Natural killer cell (primary cell): Measurements from ENCODE around the gene MYCBP2. TPM values are rescaled to one million over a fixed set of nuclear protein-coding genes. Genes with fewer than 3 reads are reported as not detected.

ENCODE experiments used
- ATAC-seq, 3 donors: fragments of 150-1000 bp in 2 of 3; fragments of 200-7000 bp in 1 of 3; cut with Tn5 transposase; 1 replicate in 1 of 3; 2 replicates in 2 of 3; pipeline ENCODE4 v1.10.0; 2021; ENCODE audit warnings: mild to moderate bottlenecking in 2 of 3, moderate library complexity in 2 of 3
- DNase-seq, 2 donors: peaks; one replicate each; pipeline versions ENCODE4 v3.0.0 to v3.0.0-alpha.2; 2013 to 2021; ENCODE audit warnings: mixed read lengths in 1 of 2
- H3K27ac ChIP-seq: one replicate; pipeline ENCODE4 v1.5.1; 2013; ENCODE audit warnings: mild to moderate bottlenecking, low read length
- H3K27me3 ChIP-seq: one replicate; pipeline ENCODE4 v1.6.1; 2013; ENCODE audit warnings: low read length; ENCODE audit not compliant: control insufficient read depth, insufficient read depth
- H3K36me3 ChIP-seq: one replicate; pipeline ENCODE4 v1.6.1; 2013; ENCODE audit warnings: low read length; ENCODE audit not compliant: control insufficient read depth, insufficient read depth
- H3K4me1 ChIP-seq: one replicate; pipeline ENCODE4 v1.6.1; 2013; ENCODE audit warnings: low read length; ENCODE audit not compliant: control insufficient read depth, insufficient read depth
- H3K4me3 ChIP-seq: one replicate; pipeline ENCODE4 v1.5.1; 2013; ENCODE audit warnings: low read length
- H3K9me3 ChIP-seq: one replicate; pipeline ENCODE4 v1.6.1; 2013; ENCODE audit warnings: low read length; ENCODE audit not compliant: control insufficient read depth, insufficient read depth
- H3K27ac Mint-ChIP-seq, 2 donors: one replicate each; pipeline ENCODE4 v1.8.0; 2022; ENCODE audit warnings: mild to moderate bottlenecking in 2 of 2, mixed read lengths in 2 of 2, moderate library complexity in 1 of 2
- H3K27me3 Mint-ChIP-seq, 2 donors: one replicate each; pipeline ENCODE4 v1.8.0; 2022; ENCODE audit warnings: low read depth in 2 of 2, mixed read lengths in 2 of 2
- H3K36me3 Mint-ChIP-seq: one replicate; pipeline ENCODE4 v1.8.0; 2022; ENCODE audit warnings: mixed read lengths
- H3K4me1 Mint-ChIP-seq, 2 donors: one replicate each; pipeline ENCODE4 v1.8.0; 2022; ENCODE audit warnings: mixed read lengths in 2 of 2
- H3K4me3 Mint-ChIP-seq: one replicate; pipeline ENCODE4 v1.8.0; 2022; ENCODE audit warnings: mild to moderate bottlenecking, moderate library complexity, mixed read lengths
- H3K9me3 Mint-ChIP-seq, 2 donors: one replicate each; pipeline ENCODE4 v1.8.0; 2022; ENCODE audit warnings: mixed read lengths in 2 of 2
- CTCF ChIP-seq: fragments of 200-600 bp; IDR thresholded peaks from one replicate; pipeline ENCODE4 v1.8.0; 2022; ENCODE audit warnings: antibody characterized with exemption
- WGBS: methylation state at CpG from one replicate; pipeline ENCODE4 v1.1.7; 2013; ENCODE audit warnings: missing lambda C conversion rate; ENCODE audit not compliant: insufficient coverage; 5-methylcytosine and 5-hydroxymethylcytosine counted together
- intact Hi-C: fragments of 100-400 bp; cut with micrococcal nuclease; formaldehyde crosslinking; loops from one replicate; pipeline ENCODE4 v1.14.2; 2022
- total RNA-seq, 4 donors: library from RNA; stranded (reverse); fragments of 120-200 nt in 1 of 4; gene quantifications; one replicate each; pipeline versions ENCODE4 v1.2.3 to v1.2.4, GENCODE V29; 2013 to 2022

Gene MYCBP2
- total RNA-seq, 3 donors from 2014 or later (not counting 1 experiment from before 2014, with no cell fraction given), result 119 to 155 (median 147) TPM

GRCh38 chr13:77001540-77001939, 325.4 kb downstream of the MYCBP2 start:
- whole genome bisulfite sequencing, result 81% methylated on average over 4 of the region's 4 CpGs
- Mint-ChIP-seq H3K4me1 (peaks cover 4 to 10% of the 10 kb centered on the region in 2 donors), H3K4me3 (no peak overlapping the region), H3K9me3 (no peaks in the 10 kb centered on the region), H3K27me3 (peaks cover 0 to 2% of the 10 kb centered on the region in 2 donors), H3K27ac (no peak overlapping the region), H3K36me3 (peaks cover 7% of the 10 kb centered on the region)
- H3K27ac ChIP-seq, result no peak overlapping the region
- H3K36me3 ChIP-seq, result peaks cover 19% of the 10 kb centered on the region
- H3K9me3 ChIP-seq, result no peaks in the 10 kb centered on the region
- no peaks in the 10 kb centered on the region for H3K4me1 ChIP-seq
- ATAC-seq, result no peak
- DNase-seq, result no peak
- intact Hi-C loops, result no loop called here
- no peak overlapping the region for H3K4me3 ChIP-seq
- H3K27me3 ChIP-seq, result no peaks in the 10 kb centered on the region
- no peak for TF ChIP-seq CTCF

GRCh38 chr13:77000475-77000874, 326.4 kb downstream of the MYCBP2 start:
- WGBS, result 100% methylated on average over 1 of the region's 1 CpG
- no peak overlapping the region for H3K4me3 ChIP-seq
- H3K9me3 ChIP-seq, result no peaks in the 10 kb centered on the region
- TF ChIP-seq CTCF, result no peak
- Mint-ChIP-seq H3K9me3 (no peaks in the 10 kb centered on the region), H3K4me1 (peaks cover 4 to 8% of the 10 kb centered on the region in 2 donors), H3K36me3 (peaks cover 7% of the 10 kb centered on the region), H3K27ac (no peak overlapping the region), H3K4me3 (no peak overlapping the region), H3K27me3 (peaks cover 0 to 5% of the 10 kb centered on the region in 2 donors)
- intact Hi-C loops, result no loop called here
- DNase-seq (no peak), ATAC-seq (no peak)
- H3K27me3 ChIP-seq, result no peaks in the 10 kb centered on the region
- peaks cover 16% of the 10 kb centered on the region for H3K36me3 ChIP-seq
- H3K27ac ChIP-seq, result no peak overlapping the region
- no peaks in the 10 kb centered on the region for H3K4me1 ChIP-seq

Other genes with a start within 250 kb of the MYCBP2 start
- gene SCEL, start 208.6 kb upstream of the MYCBP2 start, total RNA-seq, result not detected